GM12892 (cell line): ENCODE results near the gene CHST9.
"Not testable (repeated sequence)": the region's sequence is repeated elsewhere in the genome, so short reads cannot be mapped to it uniquely, and the experiment has no call there.

Source experiments
- DNase-seq: peaks from one replicate; pipeline ENCODE4 v3.0.0; 2011; ENCODE audit not compliant: insufficient read length
- FAIRE-seq: peaks from 2 replicates; lab custom pipeline; 2011; peaks lifted over from hg19 to GRCh38; lab: Jason Lieb, UNC
- POLR2A ChIP-seq: IDR thresholded peaks from 2 replicates; pipeline ENCODE4 v1.6.1; 2011; ENCODE audit warnings: low read depth, low read length, control low read depth
- POLR2AphosphoS5 ChIP-seq: IDR thresholded peaks from 2 replicates; pipeline ENCODE4 v1.6.1; 2011; ENCODE audit warnings: low read depth, low read length, control low read depth
- TAF1 ChIP-seq: IDR thresholded peaks from 2 replicates; pipeline ENCODE4 v1.6.1; 2011; ENCODE audit warnings: low read depth, mild to moderate bottlenecking, control low read depth, low read length, borderline replicate concordance

CHST9 gene

GRCh38 chr18:27198036-27198435, 12.9 kb upstream of the CHST9 start:
- DNase-seq = no peak
- no peak for FAIRE-seq

GRCh38 chr18:27188309-27188708, 3.2 kb upstream of the CHST9 start:
- no peak for FAIRE-seq
- DNase-seq = no peak
- no peak for TF ChIP-seq POLR2AphosphoS5
- TF ChIP-seq TAF1 = no peak
- TF ChIP-seq POLR2A = no peak

More at GRCh38 chr18:27198036-27198435, 12.9 kb upstream of the CHST9 start:
- TF ChIP-seq TAF1 (no peak), POLR2AphosphoS5 (no peak), POLR2A (no peak)

GRCh38 chr18:27185897-27186296, 789 bp upstream of the CHST9 start:
- FAIRE-seq (no peak), DNase-seq (no peak)
- TF ChIP-seq TAF1 (no peak), POLR2A (no peak), POLR2AphosphoS5 (no peak)

- FAIRE-seq (no peak), DNase-seq (no peak)
- TF ChIP-seq POLR2AphosphoS5 = no peak
- no peak for TF ChIP-seq POLR2A
- no peak for TF ChIP-seq TAF1
Measured at GRCh38 chr18:27184115-27185024, 738 bp downstream of the CHST9 start.

GRCh38 chr18:27181726-27182125, 3.4 kb downstream of the CHST9 start:
- DNase-seq = no peak
- TF ChIP-seq TAF1 = no peak
- TF ChIP-seq POLR2AphosphoS5 = no peak
- TF ChIP-seq POLR2A = no peak
- FAIRE-seq = no peak

GRCh38 chr18:27178424-27178823, 6.7 kb downstream of the CHST9 start:
- FAIRE-seq (no peak), DNase-seq (no peak)
- no peak for TF ChIP-seq POLR2AphosphoS5
- TF ChIP-seq TAF1 = no peak
- no peak for TF ChIP-seq POLR2A

- TF ChIP-seq TAF1 (no peak), POLR2AphosphoS5 (no peak), POLR2A (no peak)
- no peak for DNase-seq
- no peak for FAIRE-seq
Measured at GRCh38 chr18:27175914-27176313, 9.2 kb downstream of the CHST9 start.

- DNase-seq (no peak), FAIRE-seq (no peak)
- TF ChIP-seq POLR2AphosphoS5 (no peak), TAF1 (no peak), POLR2A (no peak)
Measured at GRCh38 chr18:27175245-27175644, 9.9 kb downstream of the CHST9 start.

- FAIRE-seq (no peak), DNase-seq (no peak)
- no peak for TF ChIP-seq POLR2A
Measured at GRCh38 chr18:27171993-27172392, 13.1 kb downstream of the CHST9 start.

GRCh38 chr18:27165412-27165811, 19.7 kb downstream of the CHST9 start:
- no peak for FAIRE-seq
- TF ChIP-seq TAF1 (no peak), POLR2A (no peak), POLR2AphosphoS5 (no peak)
- no peak for DNase-seq

- FAIRE-seq (no peak), DNase-seq (no peak)
- TF ChIP-seq TAF1 (no peak), POLR2AphosphoS5 (no peak), POLR2A (no peak)
Measured at GRCh38 chr18:27164905-27165304, 20.2 kb downstream of the CHST9 start.

GRCh38 chr18:27163197-27163716, 21.9 kb downstream of the CHST9 start:
- DNase-seq, FAIRE-seq: not testable (repeated sequence)

- DNase-seq, FAIRE-seq: not testable (repeated sequence)
Measured at GRCh38 chr18:27149240-27149639, 35.9 kb downstream of the CHST9 start.
